Neural cell (in vitro differentiated cells): ENCODE data around the gene DNASE1L2. TPM values are rescaled to one million over a fixed set of nuclear protein-coding genes. Genes with fewer than 3 reads are reported as not detected.

ENCODE experiments used
- H2AFZ ChIP-seq: fragments of 200-600, 300-800 bp; sonication (generic), shearing (Covaris generic); 2 replicates; pipeline ENCODE4 v1.6.0; 2014; ENCODE audit warnings: low read depth, mild to moderate bottlenecking, antibody characterized with exemption, low read length, moderate library complexity
- H3F3A ChIP-seq: fragments of 200-600 bp; shearing (Covaris generic); 2 replicates; pipeline ENCODE4 v1.6.1; 2016; ENCODE audit warnings: mild to moderate bottlenecking, moderate library complexity, mixed read lengths, antibody characterized with exemption, low read length; ENCODE audit not compliant: insufficient read depth, poor library complexity, severe bottlenecking
- H3K27ac ChIP-seq: fragments of 200-600, 300-800 bp; sonication (generic), shearing (Covaris generic); 2 replicates; pipeline ENCODE4 v1.5.1; 2014; ENCODE audit warnings: mild to moderate bottlenecking, low read length, moderate library complexity
- H3K27me3 ChIP-seq: fragments of 300-800, 200-600 bp; sonication (generic), shearing (Covaris generic); 2 replicates; pipeline ENCODE4 v1.6.0; 2014; ENCODE audit warnings: mild to moderate bottlenecking, low read depth, low read length, moderate library complexity; ENCODE audit not compliant: insufficient read depth
- H3K36me3 ChIP-seq: fragments of 300-800, 200-600 bp; sonication (generic), shearing (Covaris generic); 2 replicates; pipeline ENCODE4 v1.5.1; 2014; ENCODE audit warnings: mild to moderate bottlenecking, antibody characterized with exemption, low read length, moderate library complexity; ENCODE audit not compliant: insufficient read depth
- H3K4me2 ChIP-seq: fragments of 300-800, 200-600 bp; sonication (generic), shearing (Covaris generic); 2 replicates; pipeline ENCODE4 v1.6.0; 2014; ENCODE audit warnings: mild to moderate bottlenecking, low read length
- H3K4me3 ChIP-seq: fragments of 300-800, 200-600 bp; sonication (generic), shearing (Covaris generic); 2 replicates; pipeline ENCODE4 v1.5.1; 2014; ENCODE audit warnings: mild to moderate bottlenecking, low read length, moderate library complexity
- H3K79me2 ChIP-seq: fragments of 200-600 bp; shearing (Covaris generic); replicated peaks from 2 replicates; pipeline ENCODE4 v1.6.0; 2014; ENCODE audit warnings: mild to moderate bottlenecking, low read length, moderate library complexity; ENCODE audit not compliant: insufficient read depth
- H3K9ac ChIP-seq: fragments of 300-800, 200-600 bp; sonication (generic), shearing (Covaris generic); 2 replicates; pipeline ENCODE4 v1.6.1; 2016; ENCODE audit warnings: mild to moderate bottlenecking, low read length, mixed read lengths
- H3K9me2 ChIP-seq: fragments of 200-600 bp; shearing (Covaris generic); 2 replicates; pipeline ENCODE4 v1.6.1; 2016; ENCODE audit warnings: mild to moderate bottlenecking, low read length, mixed read lengths; ENCODE audit not compliant: insufficient read depth
- H3K9me3 ChIP-seq: fragments of 200-600, 300-800 bp; sonication (generic), shearing (Covaris generic); 2 replicates; pipeline ENCODE4 v1.6.1; 2016; ENCODE audit warnings: mild to moderate bottlenecking, mixed run types, low read length, moderate library complexity, mixed read lengths
- H4K20me1 ChIP-seq: fragments of 200-600 bp; shearing (Covaris generic); 2 replicates; pipeline ENCODE4 v1.6.1; 2016; ENCODE audit warnings: mild to moderate bottlenecking, mixed run types; ENCODE audit not compliant: insufficient read depth
- EP300 ChIP-seq: fragments of 450-650 bp; conservative IDR thresholded peaks from 2 replicates; pipeline ENCODE4 v1.6.1; 2014; ENCODE audit warnings: antibody characterized with exemption, mild to moderate bottlenecking, moderate library complexity; ENCODE audit not compliant: poor library complexity, severe bottlenecking
- EZH2 ChIP-seq: fragments of 200-600, 300-800 bp; shearing (Covaris generic), sonication (generic); IDR thresholded peaks from 2 replicates; pipeline ENCODE4 v1.6.1; 2014; ENCODE audit warnings: antibody characterized with exemption, low read length, borderline replicate concordance, mild to moderate bottlenecking; ENCODE audit not compliant: insufficient read depth, poor library complexity, severe bottlenecking
- MXI1 ChIP-seq: fragments of 450-650 bp; conservative IDR thresholded peaks from 2 replicates; pipeline ENCODE4 v1.6.1; 2014; ENCODE audit warnings: antibody characterized with exemption, mild to moderate bottlenecking; ENCODE audit not compliant: poor library complexity, severe bottlenecking
- POLR2AphosphoS5 ChIP-seq: IDR thresholded peaks from 2 replicates; pipeline ENCODE4 v1.6.1; 2012
- RAD21 ChIP-seq: fragments of 450-650 bp; conservative IDR thresholded peaks from 2 replicates; pipeline ENCODE4 v1.6.1; 2014; ENCODE audit warnings: antibody characterized with exemption, mild to moderate bottlenecking, moderate library complexity
- SMC3 ChIP-seq: fragments of 450-650 bp; conservative IDR thresholded peaks from 2 replicates; pipeline ENCODE4 v1.6.1; 2014; ENCODE audit warnings: antibody characterized with exemption, mild to moderate bottlenecking, moderate library complexity; ENCODE audit not compliant: poor library complexity
- TAF1 ChIP-seq: IDR thresholded peaks from 2 replicates; pipeline ENCODE4 v1.6.1; 2012; ENCODE audit warnings: low read depth
- polyA plus RNA-seq: library from polyadenylated mRNA; depleted of rRNA; stranded (reverse); fragments of >200 nt; gene quantifications from 2 replicates; pipeline ENCODE4 v1.2.3, GENCODE V29; 2014
- TF ChIP-seq, protein P1 (sequence below): IDR thresholded peaks from 2 replicates; pipeline ENCODE4 v1.6.1; 2012; ENCODE audit warnings: borderline replicate concordance
- TF ChIP-seq, protein P2 (sequence below): fragments of 450-650 bp; IDR thresholded peaks from 2 replicates; pipeline ENCODE4 v1.5.1; 2014; ENCODE audit warnings: antibody characterized with exemption, mild to moderate bottlenecking, moderate library complexity; ENCODE audit not compliant: poor library complexity, severe bottlenecking

DNASE1L2 gene
- polyA plus RNA-seq, 1 donor from 2014 or later = 10.2 TPM

DNA sequence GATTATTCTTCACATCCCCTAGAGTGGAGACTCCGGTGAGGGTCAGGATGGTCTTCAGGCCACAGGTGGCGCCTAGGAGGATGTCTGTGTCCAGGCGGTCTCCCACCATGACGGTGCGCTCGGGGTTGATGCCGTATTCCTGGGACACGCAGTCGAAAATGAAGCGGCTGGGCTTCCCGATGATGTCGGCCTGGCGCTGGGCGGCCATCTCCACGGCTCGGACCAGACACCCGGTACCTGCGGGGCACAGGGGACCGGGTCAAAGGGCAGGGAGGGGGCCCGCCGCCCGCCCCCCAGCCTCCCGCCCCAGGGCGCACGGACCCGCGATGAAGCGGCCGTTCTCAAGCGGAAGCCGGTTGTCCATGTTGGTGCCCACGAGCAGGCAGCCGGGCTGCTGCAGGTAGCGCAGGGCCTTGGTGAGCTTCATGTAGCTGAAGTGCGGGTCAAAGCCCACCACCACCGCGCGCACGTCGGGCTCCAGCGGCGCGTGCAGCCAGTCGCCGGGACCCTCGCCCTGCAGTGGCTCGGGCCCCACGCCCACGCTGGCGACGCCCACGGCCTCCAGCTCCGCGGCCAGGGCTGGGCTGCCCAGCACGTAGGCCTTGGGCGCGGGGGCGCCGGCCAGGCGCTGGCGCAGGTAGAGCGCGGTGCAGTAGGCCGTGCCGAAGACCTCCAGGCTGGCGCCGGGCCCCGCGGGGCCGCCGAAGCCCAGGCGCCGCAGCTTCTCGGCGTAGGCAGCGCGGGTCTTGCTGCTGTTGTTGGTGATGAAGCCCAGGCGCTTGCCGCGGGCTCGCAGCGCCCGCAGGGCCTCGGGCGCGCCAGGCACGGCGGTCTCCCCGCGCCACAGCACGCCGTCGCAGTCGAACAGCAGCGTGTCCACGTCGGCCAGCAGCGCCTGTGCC, 22.2 kb upstream of the DNASE1L2 start:
- peak overlapping the region; percentile 86 for H3K4me3 ChIP-seq
- no peaks in the 10 kb centered on the region for H4K20me1 ChIP-seq
- no peak overlapping the region for H3K27ac ChIP-seq
- no peaks in the 10 kb centered on the region for H3K36me3 ChIP-seq
- H3K9me3 ChIP-seq = no peaks in the 10 kb centered on the region
- TF ChIP-seq POLR2AphosphoS5 (no peak), SMC3 (no peak), RAD21 (peak; percentile 9)
- TF ChIP-seq, protein P1, sequence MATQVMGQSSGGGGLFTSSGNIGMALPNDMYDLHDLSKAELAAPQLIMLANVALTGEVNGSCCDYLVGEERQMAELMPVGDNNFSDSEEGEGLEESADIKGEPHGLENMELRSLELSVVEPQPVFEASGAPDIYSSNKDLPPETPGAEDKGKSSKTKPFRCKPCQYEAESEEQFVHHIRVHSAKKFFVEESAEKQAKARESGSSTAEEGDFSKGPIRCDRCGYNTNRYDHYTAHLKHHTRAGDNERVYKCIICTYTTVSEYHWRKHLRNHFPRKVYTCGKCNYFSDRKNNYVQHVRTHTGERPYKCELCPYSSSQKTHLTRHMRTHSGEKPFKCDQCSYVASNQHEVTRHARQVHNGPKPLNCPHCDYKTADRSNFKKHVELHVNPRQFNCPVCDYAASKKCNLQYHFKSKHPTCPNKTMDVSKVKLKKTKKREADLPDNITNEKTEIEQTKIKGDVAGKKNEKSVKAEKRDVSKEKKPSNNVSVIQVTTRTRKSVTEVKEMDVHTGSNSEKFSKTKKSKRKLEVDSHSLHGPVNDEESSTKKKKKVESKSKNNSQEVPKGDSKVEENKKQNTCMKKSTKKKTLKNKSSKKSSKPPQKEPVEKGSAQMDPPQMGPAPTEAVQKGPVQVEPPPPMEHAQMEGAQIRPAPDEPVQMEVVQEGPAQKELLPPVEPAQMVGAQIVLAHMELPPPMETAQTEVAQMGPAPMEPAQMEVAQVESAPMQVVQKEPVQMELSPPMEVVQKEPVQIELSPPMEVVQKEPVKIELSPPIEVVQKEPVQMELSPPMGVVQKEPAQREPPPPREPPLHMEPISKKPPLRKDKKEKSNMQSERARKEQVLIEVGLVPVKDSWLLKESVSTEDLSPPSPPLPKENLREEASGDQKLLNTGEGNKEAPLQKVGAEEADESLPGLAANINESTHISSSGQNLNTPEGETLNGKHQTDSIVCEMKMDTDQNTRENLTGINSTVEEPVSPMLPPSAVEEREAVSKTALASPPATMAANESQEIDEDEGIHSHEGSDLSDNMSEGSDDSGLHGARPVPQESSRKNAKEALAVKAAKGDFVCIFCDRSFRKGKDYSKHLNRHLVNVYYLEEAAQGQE = no peak
- peaks cover 6% of the 10 kb centered on the region for H3K79me2 ChIP-seq
- H2AFZ ChIP-seq = no peak overlapping the region
- peak overlapping the region; percentile 91 for H3K4me2 ChIP-seq
- H3F3A ChIP-seq = no peaks in the 10 kb centered on the region
- H3K9ac ChIP-seq = peak overlapping the region; percentile 65
- no peaks in the 10 kb centered on the region for H3K9me2 ChIP-seq
- H3K27me3 ChIP-seq = no peaks in the 10 kb centered on the region

DNA sequence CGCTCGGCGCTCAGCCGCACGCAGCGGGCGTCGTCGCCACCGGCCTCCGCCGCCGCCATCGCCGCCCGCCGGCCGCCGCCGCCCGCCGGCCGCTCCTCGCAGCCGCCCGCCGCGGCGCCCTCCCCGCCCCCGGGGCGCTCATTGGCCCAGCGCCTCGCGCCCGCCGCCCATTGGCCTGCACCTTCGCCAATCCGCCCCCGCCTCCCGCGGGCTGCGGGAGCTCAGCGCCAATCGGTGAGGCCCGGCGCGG, 21.6 kb upstream of the DNASE1L2 start, which contains the start of gene PGP:
TSS of gene PGP (minus strand) at position 122 of the 250 bp plus-strand sequence. CDS start at position 59, 63 bp downstream.
- no peaks in the 10 kb centered on the region for H3F3A ChIP-seq
- TF ChIP-seq POLR2AphosphoS5 (no peak), TAF1 (no peak), EZH2 (no peak), MXI1 (no peak)

DNA sequence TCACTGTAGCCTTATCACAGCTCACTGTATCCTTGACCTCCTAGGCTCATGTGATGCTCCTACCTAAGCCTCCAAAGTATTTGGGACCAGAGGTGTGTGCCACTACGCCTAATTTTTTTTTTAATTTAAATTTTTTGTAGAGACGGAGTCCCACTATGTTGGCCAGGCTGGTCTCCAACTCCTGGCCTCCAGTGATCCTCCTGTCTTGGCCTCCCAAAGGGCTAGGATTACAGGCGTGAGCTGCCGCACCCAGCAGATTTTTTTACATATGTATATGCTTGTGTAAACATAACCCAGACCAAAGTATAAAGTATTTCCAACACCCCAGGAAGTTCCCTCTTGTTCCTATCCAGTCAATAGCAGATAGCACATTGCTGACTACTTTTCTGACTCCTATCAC, 19.9 kb upstream of the DNASE1L2 start:
- TF ChIP-seq MXI1 (no peak), POLR2AphosphoS5 (no peak), EP300 (no peak), TAF1 (no peak), RAD21 (no peak), EZH2 (no peak), SMC3 (no peak)
- TF ChIP-seq, protein P1 = no peak
- TF ChIP-seq, protein P2, sequence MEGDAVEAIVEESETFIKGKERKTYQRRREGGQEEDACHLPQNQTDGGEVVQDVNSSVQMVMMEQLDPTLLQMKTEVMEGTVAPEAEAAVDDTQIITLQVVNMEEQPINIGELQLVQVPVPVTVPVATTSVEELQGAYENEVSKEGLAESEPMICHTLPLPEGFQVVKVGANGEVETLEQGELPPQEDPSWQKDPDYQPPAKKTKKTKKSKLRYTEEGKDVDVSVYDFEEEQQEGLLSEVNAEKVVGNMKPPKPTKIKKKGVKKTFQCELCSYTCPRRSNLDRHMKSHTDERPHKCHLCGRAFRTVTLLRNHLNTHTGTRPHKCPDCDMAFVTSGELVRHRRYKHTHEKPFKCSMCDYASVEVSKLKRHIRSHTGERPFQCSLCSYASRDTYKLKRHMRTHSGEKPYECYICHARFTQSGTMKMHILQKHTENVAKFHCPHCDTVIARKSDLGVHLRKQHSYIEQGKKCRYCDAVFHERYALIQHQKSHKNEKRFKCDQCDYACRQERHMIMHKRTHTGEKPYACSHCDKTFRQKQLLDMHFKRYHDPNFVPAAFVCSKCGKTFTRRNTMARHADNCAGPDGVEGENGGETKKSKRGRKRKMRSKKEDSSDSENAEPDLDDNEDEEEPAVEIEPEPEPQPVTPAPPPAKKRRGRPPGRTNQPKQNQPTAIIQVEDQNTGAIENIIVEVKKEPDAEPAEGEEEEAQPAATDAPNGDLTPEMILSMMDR = no peak
- Histone ChIP-seq H3K79me2 (peaks cover 6% of the 10 kb centered on the region), H4K20me1 (no peaks in the 10 kb centered on the region), H3K9me2 (no peaks in the 10 kb centered on the region), H3K9ac (no peak overlapping the region), H2AFZ (no peak overlapping the region), H3F3A (no peaks in the 10 kb centered on the region), H3K36me3 (no peaks in the 10 kb centered on the region), H3K4me2 (no peak overlapping the region), H3K4me3 (no peak overlapping the region), H3K27ac (no peak overlapping the region), H3K9me3 (no peaks in the 10 kb centered on the region), H3K27me3 (no peaks in the 10 kb centered on the region)

More for the DNA sequence above, 21.6 kb upstream of the DNASE1L2 start, which contains the start of gene PGP:
- Histone ChIP-seq H3K27me3 (no peaks in the 10 kb centered on the region), H3K36me3 (no peaks in the 10 kb centered on the region), H3K79me2 (peaks cover 6% of the 10 kb centered on the region), H2AFZ (peak within 1 kb of the TSS; percentile 48), H3K9ac (peak within 1 kb of the TSS; percentile 65), H3K4me3 (peak within 1 kb of the TSS; percentile 86), H3K4me2 (peak within 1 kb of the TSS; percentile 91), H3K9me3 (no peaks in the 10 kb centered on the region), H3K27ac (peak within 1 kb of the TSS; percentile 77), H4K20me1 (no peaks in the 10 kb centered on the region), H3K9me2 (no peaks in the 10 kb centered on the region)
